ENCODE results near the gene WIPF2. TPM values are rescaled to one million over a fixed set of nuclear protein-coding genes. Genes with fewer than 3 reads are reported as not detected.

WIPF2 gene
- total and polyA plus RNA-seq, 2 donors (not counting 1 experiment from before 2014, with no cell fraction given), result 7.7 to 48.4 TPM

- Histone ChIP-seq H3K4me1 (ENCODE audit: control insufficient read depth in 2 of 2, insufficient read depth in 2 of 2, low read length in 2 of 2) (peaks cover 55 to 67% of the 10 kb centered on the region in 2 donors), H3K9me3 (ENCODE audit: control extremely low read depth in 1 of 3, control insufficient read depth in 2 of 3, insufficient read depth in 1 of 3, low read length in 2 of 3) (no peaks in the 10 kb centered on the region), H3K4me3 (ENCODE audit: control extremely low read depth in 1 of 5, extremely low read depth in 1 of 5, insufficient read depth in 1 of 5, low read depth in 2 of 5, low read length in 4 of 5) (no peak overlapping the region), H4K20me1 (ENCODE audit: control insufficient read depth, insufficient read depth, low read length, poor library complexity, severe bottlenecking) (no peaks in the 10 kb centered on the region), H3K4me2 (replicated peaks; ENCODE audit: low read depth, low read length, poor library complexity, severe bottlenecking) (peak overlapping the region; percentile 45), H2AFZ (ENCODE audit: insufficient read depth, low read depth, low read length, poor library complexity, severe bottlenecking) (no peak overlapping the region), H3K36me3 (replicated peaks in 1 of 2; ENCODE audit: control extremely low read depth in 1 of 2, control insufficient read depth in 1 of 2, extremely low read depth in 1 of 2, insufficient read depth in 2 of 2, low read length in 1 of 2) (no peaks in the 10 kb centered on the region), H3K27ac (ENCODE audit: low read length in 2 of 2) (no peak overlapping the region), H3K79me2 (ENCODE audit: control insufficient read depth, insufficient read depth, low read length) (peaks cover 6% of the 10 kb centered on the region), H3K27me3 (replicated peaks in 1 of 4; ENCODE audit: control extremely low read depth in 1 of 4, control insufficient read depth in 3 of 4, insufficient read depth in 4 of 4, low read length in 3 of 4) (no peaks in the 10 kb centered on the region), H3K9ac (ENCODE audit: low read length) (no peak overlapping the region)
- no peaks in the 10 kb centered on the region for H3K27me3 Mint-ChIP-seq
- peak overlapping the region; percentile 23 for H3K4me3 Mint-ChIP-seq
- ATAC-seq (ENCODE audit: low read depth) (no peak), DNase-seq (no peak)
- intact Hi-C loops (cut with micrococcal nuclease), result no loop called here
- ChIA-PET CTCF (interaction anchor here (0.5 to 30.5 kb wide), 9 partner anchors 8 to 1338 kb away, joined by 3 to 871 read pairs (median 4); partner anchors contain the start of genes CASC3 and GJD3), POLR2A (interaction anchor here (0.5 to 1.4 kb wide), 2 partner anchors 36 to 1412 kb away, joined by 3 to 7 read pairs; no protein-coding TSS in a partner anchor)
- no peak for TF ChIP-seq EZH2 (IDR thresholded peaks at IDR 0.05; ENCODE audit: borderline replicate concordance, insufficient read depth, low read depth, low read length, poor library complexity, severe bottlenecking)
- no peak for TF ChIP-seq CTCF (IDR thresholded peaks at IDR 0.05)
- H3K9me3 Mint-ChIP-seq (ENCODE audit: insufficient read depth), result no peaks in the 10 kb centered on the region
- H3K4me1 Mint-ChIP-seq, result peaks cover 28% of the 10 kb centered on the region
- WGBS (ENCODE audit: insufficient coverage), result no CpG with 5 or more reads among the region's 2 CpGs
- peak overlapping the region; percentile 41 for H3K27ac Mint-ChIP-seq
Measured at GRCh38 chr17:40311575-40311974, 92.5 kb downstream of the WIPF2 start.

GRCh38 chr17:40312131-40312731, 93.1 kb downstream of the WIPF2 start:
- Histone ChIP-seq H3K27me3 (replicated peaks in 1 of 4; ENCODE audit: control extremely low read depth in 1 of 4, control insufficient read depth in 3 of 4, insufficient read depth in 4 of 4, low read length in 3 of 4) (no peaks in the 10 kb centered on the region), H3K4me2 (replicated peaks; ENCODE audit: low read depth, low read length, poor library complexity, severe bottlenecking) (peak overlapping the region; percentile 45), H3K79me2 (ENCODE audit: control insufficient read depth, insufficient read depth, low read length) (peaks cover 12% of the 10 kb centered on the region), H4K20me1 (ENCODE audit: control insufficient read depth, insufficient read depth, low read length, poor library complexity, severe bottlenecking) (no peaks in the 10 kb centered on the region), H3K36me3 (replicated peaks in 1 of 2; ENCODE audit: control extremely low read depth in 1 of 2, control insufficient read depth in 1 of 2, extremely low read depth in 1 of 2, insufficient read depth in 2 of 2, low read length in 1 of 2) (no peaks in the 10 kb centered on the region), H3K4me1 (ENCODE audit: control insufficient read depth in 2 of 2, insufficient read depth in 2 of 2, low read length in 2 of 2) (peaks cover 59 to 72% of the 10 kb centered on the region in 2 donors), H3K9ac (ENCODE audit: low read length) (no peak overlapping the region), H2AFZ (ENCODE audit: insufficient read depth, low read depth, low read length, poor library complexity, severe bottlenecking) (no peak overlapping the region), H3K4me3 (ENCODE audit: control extremely low read depth in 1 of 5, extremely low read depth in 1 of 5, insufficient read depth in 1 of 5, low read depth in 2 of 5, low read length in 4 of 5) (no peak overlapping the region), H3K9me3 (ENCODE audit: control extremely low read depth in 1 of 3, control insufficient read depth in 2 of 3, insufficient read depth in 1 of 3, low read length in 2 of 3) (no peaks in the 10 kb centered on the region), H3K27ac (ENCODE audit: low read length in 2 of 2) (no peak overlapping the region)
- ATAC-seq (ENCODE audit: low read depth) (no peak), DNase-seq (no peak)
- TF ChIP-seq EZH2 (IDR thresholded peaks at IDR 0.05; ENCODE audit: borderline replicate concordance, insufficient read depth, low read depth, low read length, poor library complexity, severe bottlenecking) (no peak), CTCF (IDR thresholded peaks at IDR 0.05) (no peak)
- no peaks in the 10 kb centered on the region for H3K27me3 Mint-ChIP-seq
- intact Hi-C loops (cut with micrococcal nuclease), result no loop called here
- 44% methylated on average over 7 of the region's 7 CpGs for WGBS (ENCODE audit: insufficient coverage)
- ChIA-PET POLR2A (interaction anchor here (1.4 kb wide), 1 partner anchor 36 kb away, joined by 3 read pairs; no protein-coding TSS in a partner anchor), CTCF (interaction anchor here (1.0 to 30.5 kb wide), 5 partner anchors 9 to 172 kb away, joined by 3 to 871 read pairs (median 5); partner anchors contain the start of genes CASC3 and GJD3)
- H3K4me3 Mint-ChIP-seq, result peak overlapping the region; percentile 10
- no peak overlapping the region for H3K27ac Mint-ChIP-seq
- peaks cover 30% of the 10 kb centered on the region for H3K4me1 Mint-ChIP-seq
- no peaks in the 10 kb centered on the region for H3K9me3 Mint-ChIP-seq (ENCODE audit: insufficient read depth)
